Muscle of leg (tissue), 11 donors: ENCODE measurements around the gene PEX12. TPM values are rescaled to one million over a fixed set of nuclear protein-coding genes. Genes with fewer than 3 reads are reported as not detected.
"Not testable (repeated sequence)": the region's sequence is repeated elsewhere in the genome, so short reads cannot be mapped to it uniquely, and the experiment has no call there.

Experiments used
- DNase-seq: peaks from one replicate; pipeline ENCODE4 v3.0.0; 2013
- H3K27ac ChIP-seq: one replicate; pipeline ENCODE4 v1.5.1; 2013; ENCODE audit warnings: mild to moderate bottlenecking, low read length, control low read depth
- H3K27me3 ChIP-seq: one replicate; pipeline ENCODE4 v1.6.1; 2013; ENCODE audit warnings: low read length; ENCODE audit not compliant: control insufficient read depth, insufficient read depth
- H3K36me3 ChIP-seq: one replicate; pipeline ENCODE4 v1.6.1; 2013; ENCODE audit warnings: low read length; ENCODE audit not compliant: control insufficient read depth, insufficient read depth
- H3K4me1 ChIP-seq: one replicate; pipeline ENCODE4 v1.6.1; 2013; ENCODE audit warnings: low read length; ENCODE audit not compliant: control insufficient read depth, insufficient read depth
- H3K4me3 ChIP-seq: one replicate; pipeline ENCODE4 v1.5.1; 2013; ENCODE audit warnings: low read length, control low read depth
- H3K9me3 ChIP-seq: replicated peaks from 2 replicates; pipeline ENCODE4 v1.6.1; 2013; ENCODE audit warnings: low read depth, low read length; ENCODE audit not compliant: control insufficient read depth
- WGBS: methylation state at CpG from one replicate; pipeline ENCODE4 v1.1.5; 2013; ENCODE audit warnings: missing lambda C conversion rate; ENCODE audit not compliant: insufficient coverage; 5-methylcytosine and 5-hydroxymethylcytosine counted together
- polyA plus RNA-seq, 8 donors: library from polyadenylated mRNA; unstranded; fragments of 120-200 nt; gene quantifications; one replicate each; pipeline versions ENCODE4 v1.2.1 to v1.2.3, GENCODE V29; 2013; ENCODE audit warnings: inconsistent platforms in 1 of 8, low replicate concordance in 1 of 8; ENCODE audit not compliant: insufficient read length in 8 of 8, insufficient read depth in 1 of 8
- total RNA-seq: library from RNA; stranded (reverse); fragments of 120-200 nt; gene quantifications from one replicate; pipeline ENCODE4 v1.2.4, GENCODE V29; 2013

PEX12 gene
- total and polyA plus RNA-seq, 9 donors = 6.1 to 9.1 (median 7.5) TPM

DNA sequence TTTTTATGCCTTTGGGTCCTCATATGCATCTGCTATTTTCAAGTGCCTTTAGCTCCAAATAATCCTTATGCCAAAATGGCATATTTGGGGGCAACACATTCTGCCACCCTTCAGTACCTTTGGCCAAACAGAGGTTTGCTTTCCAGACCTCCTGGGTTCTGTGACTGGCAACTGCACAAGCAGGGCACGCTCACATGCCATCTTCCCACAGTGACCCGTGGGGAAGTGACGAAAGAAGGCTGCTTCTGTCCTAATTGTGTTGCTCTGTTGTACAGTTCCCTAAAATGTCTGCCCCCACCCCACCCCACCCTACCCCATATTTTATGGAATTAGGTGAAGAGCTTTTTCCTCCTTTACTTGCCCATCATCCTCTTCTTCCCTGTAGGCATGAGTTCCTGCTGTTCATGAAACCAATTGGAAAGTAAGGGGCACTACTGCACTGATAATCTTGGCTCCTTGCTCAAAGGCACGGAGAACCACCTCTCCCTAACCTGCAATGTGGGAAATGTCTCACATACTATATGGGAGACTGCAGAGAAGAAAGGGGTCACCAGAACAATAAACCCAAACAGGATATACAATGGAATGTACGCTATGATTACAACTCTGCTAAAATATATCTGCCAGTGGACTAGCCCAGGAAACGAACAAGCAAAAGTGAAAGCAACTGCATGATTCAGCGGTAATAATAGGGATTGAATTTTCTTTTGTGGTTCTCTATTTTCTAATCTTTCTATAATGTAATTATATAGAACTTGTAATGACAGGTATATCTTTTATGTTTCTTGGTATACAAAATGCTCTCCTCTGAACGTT is 37.6 kb downstream of the PEX12 start:
- peak overlapping the region; percentile 78 for H3K27ac ChIP-seq
- no peaks in the 10 kb centered on the region for H3K27me3 ChIP-seq
- no CpG with 5 or more reads among the region's 8 CpGs for WGBS
- no peaks in the 10 kb centered on the region for H3K9me3 ChIP-seq
- H3K4me1 ChIP-seq = no peaks in the 10 kb centered on the region
- H3K36me3 ChIP-seq = no peaks in the 10 kb centered on the region
- peak; percentile 45 for DNase-seq
- peak overlapping the region; percentile 23 for H3K4me3 ChIP-seq

DNA sequence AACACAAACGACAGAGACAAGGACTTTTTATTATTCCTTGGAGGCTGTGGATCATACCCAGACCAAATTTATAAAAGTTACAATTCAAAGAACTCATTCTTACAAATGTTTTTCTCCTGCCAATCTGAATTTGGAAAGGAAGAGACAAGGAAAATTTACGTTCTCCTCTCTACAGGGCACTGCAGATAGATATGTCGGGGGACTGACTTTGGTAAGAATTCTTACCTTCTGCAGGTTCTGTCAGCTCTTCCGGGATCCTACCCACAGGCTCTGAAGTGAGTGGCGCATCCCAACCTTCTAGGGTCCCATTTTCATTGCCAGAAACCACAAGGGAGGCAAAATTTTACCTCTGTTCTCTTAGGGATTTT is 38.7 kb downstream of the PEX12 start:
- Histone ChIP-seq H3K9me3 (no peaks in the 10 kb centered on the region), H3K27ac (no peak overlapping the region), H3K4me3 (no peak overlapping the region), H3K27me3 (no peaks in the 10 kb centered on the region), H3K4me1 (no peaks in the 10 kb centered on the region), H3K36me3 (no peaks in the 10 kb centered on the region)
- 60% methylated on average over 1 of the region's 5 CpGs for WGBS
- DNase-seq = no peak

DNA sequence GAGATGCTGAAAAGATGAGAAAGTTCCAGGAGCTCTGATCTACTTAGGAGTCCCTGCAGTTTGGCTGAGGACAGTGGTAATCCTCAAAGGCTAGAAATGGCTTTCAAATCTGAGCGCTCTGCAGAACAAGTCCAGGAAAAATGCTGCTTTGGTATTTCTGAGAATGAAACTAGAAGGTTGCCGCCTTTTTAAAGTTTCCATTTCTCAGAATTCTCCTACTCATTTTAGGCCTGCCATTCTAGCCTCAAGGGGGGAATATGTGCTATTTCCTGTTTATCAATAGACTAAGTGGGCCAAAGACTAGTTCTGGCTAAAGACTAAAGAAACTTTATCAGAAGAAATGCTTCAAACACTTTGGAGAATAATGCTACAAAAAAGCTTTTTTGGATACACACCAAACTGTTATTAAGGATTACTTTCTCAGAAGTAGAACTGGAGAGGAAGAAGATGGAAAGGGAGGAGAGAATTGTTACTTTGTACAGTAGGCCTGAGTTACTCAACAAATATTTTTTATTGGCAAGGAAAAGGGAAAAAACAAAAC is 40.7 kb downstream of the PEX12 start, which contains the start of gene SLFN12L:
Gene SLFN12L, minus strand, starts transcription at position 78 of the 541 bp plus-strand sequence. CDS start 15,314 bp downstream, outside the sequence.
- Histone ChIP-seq H3K27me3 (no peaks in the 10 kb centered on the region), H3K36me3 (no peaks in the 10 kb centered on the region), H3K4me3 (peak within 1 kb of the TSS; percentile 2), H3K9me3 (no peaks in the 10 kb centered on the region), H3K4me1 (no peaks in the 10 kb centered on the region), H3K27ac (peak within 1 kb of the TSS; percentile 62)
- no CpG with 5 or more reads among the region's 2 CpGs for WGBS
- peak; percentile 63 for DNase-seq

DNA sequence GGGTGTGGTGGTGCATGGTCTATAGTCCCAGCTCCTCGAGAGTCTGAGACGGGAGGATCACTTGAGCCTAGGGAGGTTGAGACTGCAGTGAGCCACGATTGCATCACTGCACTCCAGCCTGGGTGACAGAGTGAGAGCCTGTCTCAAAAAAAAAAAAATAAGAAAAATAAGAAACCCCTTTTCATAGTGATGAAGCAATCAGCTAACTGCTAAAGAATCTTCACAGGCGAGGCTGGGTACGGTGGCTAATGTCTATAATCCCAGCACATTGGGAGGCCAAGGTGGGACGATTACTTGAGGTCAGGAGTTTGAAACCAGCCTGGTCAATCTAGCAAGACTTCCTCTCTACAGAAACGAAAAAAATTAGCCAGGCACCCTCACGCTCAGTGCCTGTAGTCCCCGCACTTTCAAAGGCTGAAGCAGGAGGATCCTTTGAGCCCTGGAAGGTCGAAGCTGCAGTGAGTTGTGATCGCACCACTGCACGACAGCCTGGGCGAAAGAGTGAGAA is 41.7 kb downstream of the PEX12 start:
- Histone ChIP-seq H3K36me3 (no peaks in the 10 kb centered on the region), H3K27me3 (no peaks in the 10 kb centered on the region), H3K27ac (peak overlapping the region; percentile 62), H3K4me3 (no peak overlapping the region), H3K9me3 (no peaks in the 10 kb centered on the region), H3K4me1 (no peaks in the 10 kb centered on the region)
- no peak for DNase-seq
- WGBS = 96% methylated on average over 5 of the region's 13 CpGs

DNA sequence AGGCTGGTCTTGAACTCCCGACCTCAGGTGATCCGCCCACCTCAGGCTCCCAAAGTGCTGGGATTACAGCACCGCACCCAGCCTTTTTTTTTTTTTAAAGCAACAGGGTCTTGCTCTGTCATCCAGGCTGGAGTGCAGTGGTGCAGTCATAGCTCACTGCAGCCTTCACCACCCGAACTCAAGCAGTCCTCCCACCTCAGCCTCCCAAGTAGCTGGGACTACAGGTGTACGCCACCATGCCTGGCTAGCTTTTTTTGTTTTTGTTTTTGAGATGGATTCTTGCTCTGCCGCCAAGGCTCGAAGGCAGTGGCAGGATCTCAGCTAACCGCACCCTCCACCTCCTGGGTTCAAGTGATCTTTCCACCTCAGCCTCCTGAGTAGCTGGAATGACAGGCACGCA is 43.0 kb downstream of the PEX12 start:
- not testable (repeated sequence) for H3K4me1 ChIP-seq, DNase-seq, H3K4me3 ChIP-seq, H3K9me3 ChIP-seq, H3K27me3 ChIP-seq, H3K36me3 ChIP-seq, H3K27ac ChIP-seq
- 96% methylated on average over 4 of the region's 9 CpGs for WGBS

DNA sequence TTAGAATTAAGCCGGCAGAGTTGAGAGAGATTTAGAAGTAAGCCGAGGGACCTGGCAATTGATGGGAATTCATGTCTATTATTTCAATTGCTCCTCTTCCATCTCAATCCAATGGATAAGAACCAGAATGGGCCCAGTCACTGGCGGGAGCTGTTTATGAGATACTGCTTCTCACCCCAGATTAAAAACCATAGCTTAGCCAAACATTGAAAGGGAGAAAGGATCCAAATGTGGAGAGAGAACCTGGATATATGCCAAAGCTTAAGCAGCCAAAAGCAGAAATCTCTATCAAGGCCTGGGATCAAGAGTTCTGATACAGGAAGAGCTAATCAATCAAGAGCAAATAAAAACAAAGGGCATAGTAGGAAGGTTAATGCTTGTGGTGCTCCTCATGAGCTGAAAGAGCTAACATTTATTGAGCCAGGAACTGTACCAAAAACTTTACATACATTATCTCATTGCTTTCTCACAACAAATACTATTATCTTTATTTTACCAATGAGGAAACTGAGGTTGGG is 43.7 kb downstream of the PEX12 start:
- WGBS = no CpG with 5 or more reads among the region's 3 CpGs
- no peak overlapping the region for H3K27ac ChIP-seq
- DNase-seq = no peak

DNA sequence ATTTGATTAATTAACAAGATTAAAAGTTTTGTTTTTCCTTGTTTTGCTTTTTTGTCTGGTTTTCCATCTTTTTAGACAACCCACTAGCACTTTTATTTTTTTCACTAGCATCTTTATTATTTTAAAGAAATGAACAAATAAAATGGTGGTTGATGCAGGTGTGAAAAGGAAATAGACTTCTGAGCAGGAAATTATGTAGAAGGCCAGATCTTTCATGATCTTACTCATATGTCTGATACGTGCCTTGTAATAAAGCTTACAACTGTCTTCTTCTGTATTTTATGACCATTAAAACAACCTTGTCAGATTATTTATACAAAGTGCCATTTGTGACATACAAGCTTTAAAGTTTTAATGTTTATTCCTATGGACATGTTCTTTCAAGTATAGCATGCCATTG is 47.2 kb downstream of the PEX12 start:
- Histone ChIP-seq H3K4me1 (no peaks in the 10 kb centered on the region), H3K27ac (no peak overlapping the region), H3K27me3 (no peaks in the 10 kb centered on the region), H3K4me3 (no peak overlapping the region), H3K36me3 (no peaks in the 10 kb centered on the region), H3K9me3 (no peaks in the 10 kb centered on the region)
- no peak for DNase-seq
- WGBS = no CpG with 5 or more reads among the region's 1 CpG

More for the DNA sequence above, 43.7 kb downstream of the PEX12 start:
- Histone ChIP-seq H3K4me1 (no peaks in the 10 kb centered on the region), H3K9me3 (no peaks in the 10 kb centered on the region), H3K4me3 (no peak overlapping the region), H3K27me3 (no peaks in the 10 kb centered on the region), H3K36me3 (no peaks in the 10 kb centered on the region)

DNA sequence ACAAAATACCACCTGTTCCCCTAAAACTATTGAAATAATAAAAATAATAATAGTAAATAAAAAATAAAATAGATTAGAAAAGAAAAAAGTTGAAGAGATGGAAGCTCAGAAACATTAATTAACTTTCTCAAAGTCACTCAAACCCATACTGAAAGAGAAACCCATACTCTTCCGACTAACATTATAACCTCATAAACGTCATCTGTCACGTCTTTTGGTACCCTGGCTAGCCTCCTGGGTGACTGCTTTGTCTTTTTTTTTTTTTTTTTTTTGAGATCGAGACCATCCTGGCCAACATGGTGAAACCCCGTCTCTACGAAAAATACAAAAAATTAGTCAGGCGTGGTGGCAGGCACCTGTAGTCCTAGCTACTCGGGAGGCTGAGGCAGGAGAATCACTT is 48.5 kb downstream of the PEX12 start:
- no peaks in the 10 kb centered on the region for H3K36me3 ChIP-seq
- DNase-seq = no peak
- no peaks in the 10 kb centered on the region for H3K27me3 ChIP-seq
- no peaks in the 10 kb centered on the region for H3K9me3 ChIP-seq
- no peak overlapping the region for H3K4me3 ChIP-seq
- no peak overlapping the region for H3K27ac ChIP-seq
- H3K4me1 ChIP-seq = no peaks in the 10 kb centered on the region
- 90% methylated on average over 2 of the region's 8 CpGs for WGBS

DNA sequence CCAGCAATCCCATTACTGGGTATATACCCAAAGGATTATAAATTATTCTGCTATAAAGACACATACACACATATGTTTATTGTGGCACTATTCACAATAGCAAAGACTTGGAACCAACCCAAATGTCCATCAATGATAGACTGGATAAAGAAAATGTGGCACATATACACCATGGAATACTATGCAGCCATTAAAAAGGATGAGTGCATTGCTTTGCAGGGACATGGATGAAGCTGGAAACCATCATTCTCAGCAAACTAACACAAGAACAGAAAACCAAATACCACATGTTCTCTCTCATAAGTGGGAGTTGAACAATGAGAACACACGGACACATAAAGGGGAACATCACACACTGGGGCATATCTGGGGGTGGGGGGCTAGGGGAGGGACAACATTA is 49.0 kb downstream of the PEX12 start:
- not testable (repeated sequence) for DNase-seq, H3K4me1 ChIP-seq, H3K36me3 ChIP-seq, H3K4me3 ChIP-seq, H3K9me3 ChIP-seq, H3K27me3 ChIP-seq, H3K27ac ChIP-seq
- no CpG with 5 or more reads among the region's 1 CpG for WGBS
